Rectal smooth muscle tissue (tissue), 1 donor: Measurements from ENCODE around the gene TAOK2.

Experiments used
- H3K27ac ChIP-seq: one replicate; pipeline ENCODE4 v1.7.0; 2013; ENCODE audit warnings: low read depth, low read length, inconsistent platforms
- H3K27me3 ChIP-seq: one replicate; pipeline ENCODE4 v1.7.0; 2013; ENCODE audit warnings: low read length; ENCODE audit not compliant: control insufficient read depth, insufficient read depth
- H3K36me3 ChIP-seq: one replicate; pipeline ENCODE4 v1.7.0; 2013; ENCODE audit warnings: low read length; ENCODE audit not compliant: control insufficient read depth, insufficient read depth
- H3K4me1 ChIP-seq: one replicate; pipeline ENCODE4 v1.7.0; 2013; ENCODE audit warnings: low read length; ENCODE audit not compliant: control insufficient read depth, insufficient read depth
- H3K4me3 ChIP-seq: one replicate; pipeline ENCODE4 v1.7.0; 2013; ENCODE audit warnings: low read length
- H3K9ac ChIP-seq: one replicate; pipeline ENCODE4 v1.7.0; 2013; ENCODE audit warnings: low read length

The TAOK2 gene

GRCh38 chr16:29974291-29975133 lies 844 bp downstream of the TAOK2 start:
- no peaks in the 10 kb centered on the region for H3K27me3 ChIP-seq
- peaks cover 8% of the 10 kb centered on the region for H3K4me1 ChIP-seq
- H3K4me3 ChIP-seq = peak overlapping the region; percentile 98
- peak overlapping the region; percentile 90 for H3K27ac ChIP-seq
- peaks cover 20% of the 10 kb centered on the region for H3K36me3 ChIP-seq
- H3K9ac ChIP-seq = peak overlapping the region; percentile 72

GRCh38 chr16:29975134-29975538 lies 1.5 kb downstream of the TAOK2 start:
- no peak overlapping the region for H3K9ac ChIP-seq
- no peak overlapping the region for H3K27ac ChIP-seq
- peak overlapping the region; percentile 98 for H3K4me3 ChIP-seq
- peaks cover 26% of the 10 kb centered on the region for H3K36me3 ChIP-seq
- H3K27me3 ChIP-seq = no peaks in the 10 kb centered on the region
- peaks cover 8% of the 10 kb centered on the region for H3K4me1 ChIP-seq

DNA sequence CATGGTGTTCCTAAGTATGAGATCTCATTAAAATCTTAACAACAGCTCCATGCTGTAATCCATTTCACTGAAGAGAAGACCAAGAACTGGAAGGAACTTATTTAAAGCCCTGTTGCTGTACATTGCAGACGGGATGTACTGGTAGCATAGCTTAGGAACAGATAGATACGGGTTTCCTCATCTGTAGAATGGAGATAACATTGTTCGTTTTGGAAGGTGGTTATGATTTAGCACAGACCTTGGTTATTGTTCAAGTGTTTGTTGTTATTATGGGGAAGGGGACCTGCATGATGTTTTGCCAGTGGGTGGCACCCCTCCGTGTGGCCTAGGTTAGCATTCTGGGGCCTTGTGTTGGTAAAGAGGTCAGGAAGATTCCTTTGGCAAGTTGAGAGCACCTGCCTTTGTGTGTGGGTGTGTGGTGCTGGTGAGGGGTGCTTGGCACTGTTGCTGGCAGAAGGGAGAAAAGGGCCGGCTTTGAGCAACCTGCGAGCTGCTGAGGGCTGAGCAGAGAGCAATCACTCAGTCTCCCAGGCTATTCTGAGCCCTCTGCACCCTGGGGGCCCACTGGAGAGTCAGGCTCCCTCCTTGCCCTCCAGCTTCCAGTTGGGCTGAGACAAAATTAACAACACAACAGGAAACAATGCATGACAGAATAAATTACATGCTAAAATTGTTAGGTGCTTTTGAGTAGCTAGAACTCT lies 2.3 kb downstream of the TAOK2 start:
- H3K27me3 ChIP-seq = no peaks in the 10 kb centered on the region
- H3K36me3 ChIP-seq = peaks cover 29% of the 10 kb centered on the region
- no peak overlapping the region for H3K27ac ChIP-seq
- peak overlapping the region; percentile 98 for H3K4me3 ChIP-seq
- no peak overlapping the region for H3K9ac ChIP-seq
- peaks cover 8% of the 10 kb centered on the region for H3K4me1 ChIP-seq

DNA sequence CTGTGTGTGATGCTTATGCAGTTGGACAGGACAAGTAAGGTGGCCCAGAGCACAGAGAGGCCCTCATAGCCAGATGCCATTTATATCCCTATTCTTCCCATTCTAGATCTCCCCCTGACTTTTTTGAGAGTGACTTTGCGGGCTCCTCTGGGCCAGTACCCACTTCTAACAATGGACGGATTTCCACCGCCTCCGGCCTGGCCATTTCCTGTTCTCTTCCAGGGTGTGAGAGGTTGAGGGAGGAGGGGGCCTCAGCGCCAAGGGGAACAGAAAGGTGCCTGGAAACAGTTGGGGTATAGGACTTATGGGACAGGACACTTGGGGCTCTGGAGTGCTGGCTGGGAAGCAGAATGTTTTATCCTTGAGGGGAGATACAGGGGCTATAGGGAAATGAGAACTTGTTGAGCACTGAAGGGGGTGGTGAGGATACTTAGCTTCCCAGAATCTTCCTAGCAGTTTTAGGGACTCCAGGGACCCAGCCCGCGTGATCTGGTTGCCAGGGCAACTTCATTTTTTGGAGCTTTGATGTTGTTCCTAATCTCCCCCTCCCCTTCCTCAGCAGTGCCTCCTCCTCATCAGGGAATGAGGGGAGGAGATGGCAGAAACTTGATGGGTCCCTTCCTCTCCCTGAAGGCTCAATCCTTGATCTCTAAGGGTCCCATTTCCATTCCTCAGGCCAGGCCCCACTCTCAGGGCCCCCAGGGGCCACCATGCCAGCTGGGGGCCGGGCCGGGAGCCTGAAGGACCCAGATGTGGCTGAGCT lies 3.6 kb downstream of the TAOK2 start:
- H3K4me3 ChIP-seq = no peak overlapping the region
- no peak overlapping the region for H3K9ac ChIP-seq
- H3K27me3 ChIP-seq = no peaks in the 10 kb centered on the region
- H3K4me1 ChIP-seq = peaks cover 8% of the 10 kb centered on the region
- H3K36me3 ChIP-seq = peaks cover 33% of the 10 kb centered on the region
- no peak overlapping the region for H3K27ac ChIP-seq

GRCh38 chr16:29978081-29978480 lies 4.4 kb downstream of the TAOK2 start:
- no peak overlapping the region for H3K4me3 ChIP-seq
- peaks cover 41% of the 10 kb centered on the region for H3K36me3 ChIP-seq
- H3K27ac ChIP-seq = no peak overlapping the region

GRCh38 chr16:29978564-29979270 lies 5.0 kb downstream of the TAOK2 start:
- H3K36me3 ChIP-seq = peaks cover 48% of the 10 kb centered on the region
- no peak overlapping the region for H3K27ac ChIP-seq
- H3K4me3 ChIP-seq = no peak overlapping the region
- no peaks in the 10 kb centered on the region for H3K27me3 ChIP-seq
- peaks cover 8% of the 10 kb centered on the region for H3K4me1 ChIP-seq
- no peak overlapping the region for H3K9ac ChIP-seq

More at GRCh38 chr16:29978081-29978480, 4.4 kb downstream of the TAOK2 start:
- Histone ChIP-seq H3K4me1 (peaks cover 8% of the 10 kb centered on the region), H3K27me3 (no peaks in the 10 kb centered on the region), H3K9ac (no peak overlapping the region)

DNA sequence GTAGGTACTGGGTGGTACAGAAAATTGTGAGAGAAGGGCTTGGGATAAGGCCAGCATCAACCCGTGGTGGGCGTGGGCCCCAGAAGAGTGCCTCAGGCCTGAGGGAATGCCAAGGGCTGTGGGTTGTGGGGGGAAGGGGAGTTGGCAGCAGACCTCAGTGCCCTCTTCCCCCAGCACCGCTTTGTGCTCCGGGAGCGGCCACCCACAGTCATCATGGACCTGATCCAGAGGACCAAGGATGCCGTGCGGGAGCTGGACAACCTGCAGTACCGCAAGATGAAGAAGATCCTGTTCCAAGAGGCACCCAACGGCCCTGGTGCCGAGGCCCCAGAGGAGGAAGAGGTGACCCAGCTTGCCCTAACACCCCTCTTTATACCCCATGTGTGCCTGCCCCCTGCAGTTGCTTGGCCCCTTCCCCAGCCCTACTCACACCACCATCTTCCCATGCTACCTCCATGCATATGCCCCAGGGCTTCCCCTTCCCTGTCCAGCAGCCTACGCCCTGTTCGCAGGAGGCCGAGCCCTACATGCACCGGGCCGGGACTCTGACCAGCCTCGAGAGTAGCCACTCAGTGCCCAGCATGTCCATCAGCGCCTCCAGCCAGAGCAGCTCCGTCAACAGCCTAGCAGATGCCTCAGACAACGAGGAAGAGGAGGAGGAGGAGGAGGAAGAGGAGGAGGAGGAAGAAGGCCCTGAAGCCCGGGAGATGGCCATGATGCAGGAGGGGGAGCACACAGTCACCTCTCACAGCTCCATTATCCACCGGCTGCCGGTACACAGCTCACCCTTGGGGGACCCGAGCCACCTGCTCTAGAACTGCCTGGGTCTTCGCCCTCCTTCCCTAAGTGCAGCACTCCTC lies 9.1 kb downstream of the TAOK2 start:
- Histone ChIP-seq H3K4me1 (no peaks in the 10 kb centered on the region), H3K4me3 (no peak overlapping the region), H3K27ac (no peak overlapping the region), H3K36me3 (peaks cover 74% of the 10 kb centered on the region), H3K9ac (no peak overlapping the region), H3K27me3 (no peaks in the 10 kb centered on the region)

DNA sequence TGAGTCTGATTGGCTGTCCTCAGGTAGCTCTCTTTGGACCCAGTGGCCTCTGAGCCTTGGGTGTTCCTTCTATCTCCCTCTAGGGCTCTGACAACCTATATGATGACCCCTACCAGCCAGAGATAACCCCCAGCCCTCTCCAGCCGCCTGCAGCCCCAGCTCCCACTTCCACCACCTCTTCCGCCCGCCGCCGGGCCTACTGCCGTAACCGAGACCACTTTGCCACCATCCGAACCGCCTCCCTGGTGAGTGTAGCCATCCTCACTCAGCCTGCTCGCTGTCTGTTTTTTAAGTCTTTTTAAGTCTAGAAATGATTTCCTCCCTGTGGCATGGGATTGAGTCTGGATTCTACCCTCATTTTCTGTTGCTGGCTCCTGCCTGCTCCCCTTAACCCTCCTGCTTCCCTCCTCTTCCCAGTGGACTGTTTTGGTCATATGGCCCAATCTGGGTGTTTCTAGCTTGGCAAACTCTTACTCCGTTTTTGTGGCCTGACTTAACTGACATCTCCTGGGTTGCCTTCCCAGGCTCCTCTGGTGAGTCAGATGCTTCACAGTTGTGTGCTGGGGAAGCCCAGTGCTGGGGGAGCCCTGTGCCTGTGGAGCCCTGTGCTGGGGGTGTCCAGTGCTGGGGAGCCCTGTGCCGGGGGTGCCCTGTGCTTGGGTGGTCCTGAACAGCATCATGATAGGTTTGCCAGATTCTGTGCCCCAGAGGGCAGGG lies 9.9 kb downstream of the TAOK2 start:
- Histone ChIP-seq H3K4me1 (no peaks in the 10 kb centered on the region), H3K4me3 (no peak overlapping the region), H3K36me3 (peaks cover 67% of the 10 kb centered on the region)

GRCh38 chr16:29984137-29984763 lies 10.6 kb downstream of the TAOK2 start:
- H3K27ac ChIP-seq = no peak overlapping the region
- H3K4me1 ChIP-seq = no peaks in the 10 kb centered on the region
- H3K27me3 ChIP-seq = no peaks in the 10 kb centered on the region
- H3K36me3 ChIP-seq = peaks cover 64% of the 10 kb centered on the region
- no peak overlapping the region for H3K9ac ChIP-seq
- H3K4me3 ChIP-seq = no peak overlapping the region

More for the DNA sequence above, 9.9 kb downstream of the TAOK2 start:
- H3K27me3 ChIP-seq = no peaks in the 10 kb centered on the region
- no peak overlapping the region for H3K9ac ChIP-seq
- no peak overlapping the region for H3K27ac ChIP-seq

DNA sequence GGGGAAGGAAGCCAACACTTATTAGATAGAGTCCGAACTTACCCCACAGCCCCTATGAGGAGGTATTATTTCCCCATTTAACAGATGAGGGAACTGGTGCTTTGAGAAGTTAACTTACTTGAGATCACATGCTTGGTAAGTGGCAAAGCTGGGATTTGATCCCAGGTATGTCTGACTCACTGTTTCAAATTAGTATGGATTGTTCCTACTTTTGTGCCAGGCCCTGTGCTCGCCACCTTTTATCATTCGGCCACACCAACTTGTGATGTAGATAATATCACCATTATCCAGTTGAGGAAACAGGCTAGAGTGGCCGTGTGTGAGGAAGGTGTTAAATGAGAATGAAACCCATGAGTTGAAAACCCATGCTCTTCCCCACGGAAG lies 11.1 kb downstream of the TAOK2 start:
- Histone ChIP-seq H3K27ac (no peak overlapping the region), H3K36me3 (peaks cover 64% of the 10 kb centered on the region), H3K4me1 (no peaks in the 10 kb centered on the region), H3K27me3 (no peaks in the 10 kb centered on the region), H3K9ac (no peak overlapping the region), H3K4me3 (no peak overlapping the region)
